ENCODE measurements around the gene HINT3.
A peak's percentile ranks its signal among the peaks of the same experiment; 100 is the strongest.
"Not testable (repeated sequence)": the region's sequence is repeated elsewhere in the genome, so short reads cannot be mapped to it uniquely, and the experiment has no call there.

HINT3 gene

DNA sequence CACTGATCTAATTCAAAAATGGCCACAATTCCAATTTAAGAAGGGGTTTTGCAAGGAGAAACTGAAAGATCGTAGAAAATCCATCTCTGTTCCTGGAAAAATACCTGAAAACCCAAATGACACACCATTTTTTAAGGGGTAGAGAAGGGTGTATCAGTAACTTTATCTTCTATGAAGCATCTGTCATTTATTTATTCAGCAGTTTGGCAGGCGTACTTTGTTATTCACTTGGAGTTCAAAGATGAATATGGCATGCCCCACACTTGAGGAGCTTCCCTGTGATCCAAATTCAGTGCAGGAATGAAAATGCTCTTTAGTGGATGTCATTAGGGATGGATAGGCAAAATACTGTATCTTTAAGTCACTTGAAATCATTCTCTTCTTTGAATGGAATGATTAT lies 7.2 kb downstream of the HINT3 start:
- DNase-seq: no peak

DNA sequence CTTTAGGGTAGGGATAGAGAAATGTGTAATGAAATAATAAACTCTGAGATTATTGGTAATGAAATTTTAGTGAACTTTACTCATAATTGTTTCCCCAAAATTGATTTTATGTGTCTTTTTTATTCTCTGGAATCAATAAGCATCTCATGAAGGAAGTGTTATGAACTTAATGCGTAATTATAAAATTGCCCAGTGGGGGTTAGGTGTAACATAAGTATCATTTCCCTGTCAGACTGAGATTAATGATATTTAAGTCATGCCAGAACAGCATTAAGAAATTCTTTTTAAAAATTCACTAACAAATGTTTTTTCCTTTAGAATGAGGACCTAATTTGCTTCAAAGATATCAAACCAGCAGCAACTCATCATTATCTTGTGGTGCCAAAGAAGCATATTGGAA lies 10.0 kb downstream of the HINT3 start:
- no peak for DNase-seq

DNA sequence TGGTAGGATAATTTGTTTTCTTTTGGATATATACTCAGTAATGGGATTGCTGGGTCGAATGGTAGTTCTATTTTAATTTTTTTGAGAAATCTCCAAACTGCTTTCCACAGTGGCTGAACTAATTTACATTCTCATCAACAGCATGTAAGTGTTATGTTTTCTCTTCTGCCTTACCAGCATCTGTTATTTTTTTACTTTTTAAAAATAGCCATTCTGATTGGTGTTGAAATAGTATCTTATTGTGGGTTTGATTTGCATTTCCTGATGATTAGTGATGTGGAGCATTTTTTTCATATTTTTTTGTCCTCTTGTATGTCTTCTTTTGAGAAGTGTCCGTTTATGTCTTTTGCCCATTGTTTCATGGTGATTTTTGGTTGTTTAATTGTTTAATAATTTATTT lies 11.9 kb downstream of the HINT3 start:
- DNase-seq: no peak

DNA sequence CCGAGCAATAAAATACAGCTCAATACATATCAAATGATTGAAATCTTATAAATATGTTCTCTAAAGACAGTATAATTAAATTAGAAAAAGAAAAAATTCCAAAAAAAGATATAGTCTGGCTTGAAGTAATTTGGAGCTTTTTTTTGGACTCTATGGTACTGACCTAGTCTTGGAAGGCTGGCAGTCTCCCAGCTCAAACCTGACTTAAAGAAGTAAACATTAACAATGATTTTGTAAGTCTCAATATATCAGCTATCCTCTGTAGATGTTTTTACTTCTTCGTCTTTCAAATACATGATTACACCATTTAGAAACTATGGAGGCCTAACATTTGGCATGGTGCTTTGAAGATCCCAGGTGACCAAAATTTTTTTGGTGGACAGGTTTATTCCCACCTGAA lies 14.2 kb downstream of the HINT3 start:
- DNase-seq: no peak

DNA sequence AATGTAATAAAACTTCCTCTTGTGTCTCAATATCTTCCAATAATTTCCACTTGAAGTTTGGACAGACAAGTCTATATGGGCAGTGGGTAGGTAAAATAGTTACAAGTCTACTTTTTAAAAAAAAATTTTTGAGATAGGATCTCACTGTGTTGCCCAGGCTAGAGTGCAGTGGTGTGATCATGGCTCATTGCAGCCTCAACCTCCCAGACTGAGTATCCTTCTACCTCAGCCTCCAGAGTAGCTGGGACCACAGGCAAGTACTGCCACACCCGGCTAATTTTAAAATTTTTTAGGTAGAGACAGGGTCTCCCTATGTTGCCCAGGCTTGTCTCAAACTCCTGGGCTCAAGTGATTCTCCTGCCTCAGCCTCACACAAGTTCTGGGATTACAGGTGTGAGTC lies 15.9 kb downstream of the HINT3 start:
- not testable (repeated sequence) for DNase-seq

DNA sequence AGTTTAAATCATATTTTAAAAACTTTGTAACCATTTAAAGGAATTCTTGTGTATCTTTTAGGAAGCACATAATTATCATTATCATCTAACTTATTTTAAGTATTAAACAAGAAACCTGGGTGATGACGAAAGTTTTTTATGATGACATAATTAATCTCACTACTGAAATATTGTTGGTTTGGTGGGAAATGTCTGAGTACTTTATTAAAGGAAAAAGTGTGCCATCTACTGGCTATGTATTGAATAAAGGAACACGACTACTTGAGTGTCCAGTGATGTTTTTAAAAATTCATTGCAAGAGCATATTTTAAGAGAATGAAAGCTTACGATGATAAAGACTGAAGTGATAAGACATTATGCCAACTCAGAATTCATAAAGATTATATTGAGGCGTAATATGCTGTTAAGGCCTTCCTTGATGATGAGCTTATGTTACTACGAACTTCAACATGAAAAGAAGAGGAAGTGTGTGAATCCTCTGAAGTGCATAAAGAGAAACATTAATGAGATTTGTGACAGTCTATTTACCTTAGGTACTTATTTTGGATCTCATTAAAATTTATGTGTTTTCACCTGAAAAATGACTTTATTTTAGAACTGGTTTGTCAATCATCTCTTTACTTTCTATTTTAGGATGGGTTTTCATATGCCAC lies 17.8 kb downstream of the HINT3 start:
- no peak for DNase-seq

DNA sequence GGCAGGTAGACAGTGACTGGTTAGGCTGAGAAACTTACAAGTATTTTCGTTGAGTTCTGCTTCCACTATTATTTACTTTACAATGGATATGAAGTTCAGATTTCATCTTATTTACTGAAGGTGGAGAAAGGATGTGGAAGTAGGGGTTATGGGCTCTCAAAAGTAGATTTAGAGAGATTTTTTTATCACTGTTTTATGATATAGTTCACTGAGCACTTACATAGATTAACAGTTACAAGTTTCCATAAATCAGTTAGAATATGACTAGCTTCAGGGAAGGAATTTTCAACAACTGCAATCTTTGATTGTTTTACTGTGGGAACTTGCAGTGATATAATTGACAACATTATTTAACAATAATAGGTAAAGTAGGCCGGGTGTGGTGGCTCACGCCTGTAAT lies 22.5 kb downstream of the HINT3 start:
- DNase-seq: no peak

DNA sequence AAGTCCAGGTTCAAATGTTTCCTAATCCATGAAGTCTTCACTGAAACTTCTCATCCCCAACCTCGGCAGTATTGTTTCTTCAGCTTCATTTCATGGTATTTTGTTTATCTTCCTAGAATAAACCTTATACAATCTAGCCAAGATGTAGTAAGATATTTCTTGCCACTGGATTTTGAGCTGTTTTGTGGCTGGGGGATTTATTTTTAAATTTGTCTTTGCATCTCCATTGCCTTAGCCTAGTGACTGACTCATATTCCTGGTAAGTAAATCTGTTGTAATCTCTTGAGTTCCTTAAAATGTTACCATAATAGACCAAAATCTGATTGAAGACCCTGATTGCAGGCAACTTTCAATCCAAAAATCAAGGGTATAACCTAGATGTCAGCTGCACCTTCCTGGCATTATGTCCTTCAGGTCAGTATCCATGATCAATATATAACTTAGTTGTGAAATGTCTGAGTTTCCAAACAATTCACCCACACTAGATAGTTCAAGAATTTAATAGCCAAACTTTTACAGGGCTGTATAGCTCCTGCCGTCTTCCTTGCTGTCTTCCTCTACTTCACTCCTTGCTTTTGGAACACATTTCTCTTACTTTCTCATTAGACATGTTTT lies 25.1 kb downstream of the HINT3 start:
- DNase-seq: no peak

DNA sequence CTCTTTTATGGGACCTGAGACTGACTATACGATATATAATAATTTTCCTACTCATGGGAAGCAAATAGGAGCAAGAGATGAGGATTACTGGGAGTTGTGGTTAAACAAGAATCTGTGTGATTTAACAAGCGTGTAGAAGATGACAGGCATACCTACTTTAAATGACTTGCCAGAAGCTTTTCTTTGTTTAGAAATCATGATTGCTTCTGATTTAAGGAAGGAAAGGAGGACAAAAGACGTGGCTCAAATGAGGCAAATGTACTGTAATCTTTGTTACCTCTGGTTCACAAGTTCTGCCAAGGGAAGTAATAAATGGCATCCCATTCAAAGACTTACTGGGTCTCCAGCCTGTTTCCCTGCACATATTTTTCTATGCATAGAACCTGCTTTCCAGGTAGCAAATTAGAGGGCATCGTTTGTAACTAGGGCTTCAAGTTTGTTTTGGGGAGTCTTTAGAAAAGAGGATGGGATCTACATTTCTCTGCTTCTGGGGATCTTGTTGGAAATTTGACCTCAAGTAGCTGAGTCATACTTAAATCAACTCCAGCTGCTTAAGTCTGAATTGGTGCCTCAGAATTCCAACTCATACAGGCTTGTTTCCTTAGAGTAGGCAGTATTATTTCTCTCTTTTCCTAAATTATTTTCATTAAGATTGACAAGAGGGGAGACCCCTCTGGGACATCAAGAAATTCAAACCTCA lies 26.8 kb downstream of the HINT3 start:
- no peak for DNase-seq

DNA sequence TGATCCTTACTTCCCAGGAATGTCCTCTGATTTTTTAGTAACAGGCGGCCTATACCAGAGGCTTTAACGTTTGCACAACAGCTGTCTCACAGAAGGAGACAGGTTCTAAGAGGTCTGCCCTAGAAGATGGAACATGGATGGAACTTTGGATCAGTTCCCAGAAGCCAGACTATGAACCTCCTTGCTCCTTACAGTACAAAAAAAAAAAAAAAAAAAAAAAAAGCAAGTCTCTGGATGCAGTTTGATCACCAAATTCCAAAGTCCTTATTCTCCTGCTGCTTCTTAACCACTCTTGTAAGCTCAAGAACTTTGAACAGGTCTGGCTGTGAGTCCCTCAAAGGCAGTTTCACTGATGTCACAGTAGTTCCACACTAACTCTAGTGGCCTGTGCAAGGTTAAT lies 27.7 kb downstream of the HINT3 start:
- no peak for DNase-seq

DNA sequence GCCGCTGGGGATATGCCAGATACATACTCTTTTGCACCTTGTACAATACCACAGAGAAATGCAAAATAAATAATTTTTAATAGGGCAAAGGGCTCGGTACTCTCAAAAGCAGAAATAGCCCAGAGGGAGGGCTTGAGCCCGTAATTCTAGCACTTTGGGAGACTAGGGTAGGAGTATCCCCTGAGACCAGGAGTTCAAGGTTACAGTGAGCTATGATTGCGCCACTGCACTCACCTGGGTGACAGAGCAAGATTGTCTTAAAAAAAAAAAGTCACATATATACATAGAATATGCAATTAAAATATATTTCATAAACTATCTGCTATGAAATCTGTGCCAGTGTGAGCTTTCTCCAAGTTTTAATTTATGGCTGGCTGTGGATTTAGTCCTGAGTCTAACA lies 29.0 kb downstream of the HINT3 start:
- no peak for DNase-seq

DNA sequence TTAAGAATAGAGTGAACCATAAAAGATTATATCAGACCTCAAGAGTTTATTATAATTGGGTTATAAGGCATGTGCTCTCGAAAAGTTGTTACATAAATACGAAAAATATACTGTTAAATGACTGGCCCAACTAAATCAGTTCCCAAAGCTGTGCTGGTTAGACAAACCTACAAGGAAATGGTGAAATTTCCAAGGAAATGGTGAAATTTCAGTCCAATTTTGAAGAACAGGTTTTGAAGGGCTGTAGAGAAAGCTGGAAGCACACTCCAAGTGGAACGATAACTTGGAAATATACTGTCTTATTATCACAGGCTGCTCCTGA lies 29.4 kb downstream of the HINT3 start:
- no peak for DNase-seq

DNA sequence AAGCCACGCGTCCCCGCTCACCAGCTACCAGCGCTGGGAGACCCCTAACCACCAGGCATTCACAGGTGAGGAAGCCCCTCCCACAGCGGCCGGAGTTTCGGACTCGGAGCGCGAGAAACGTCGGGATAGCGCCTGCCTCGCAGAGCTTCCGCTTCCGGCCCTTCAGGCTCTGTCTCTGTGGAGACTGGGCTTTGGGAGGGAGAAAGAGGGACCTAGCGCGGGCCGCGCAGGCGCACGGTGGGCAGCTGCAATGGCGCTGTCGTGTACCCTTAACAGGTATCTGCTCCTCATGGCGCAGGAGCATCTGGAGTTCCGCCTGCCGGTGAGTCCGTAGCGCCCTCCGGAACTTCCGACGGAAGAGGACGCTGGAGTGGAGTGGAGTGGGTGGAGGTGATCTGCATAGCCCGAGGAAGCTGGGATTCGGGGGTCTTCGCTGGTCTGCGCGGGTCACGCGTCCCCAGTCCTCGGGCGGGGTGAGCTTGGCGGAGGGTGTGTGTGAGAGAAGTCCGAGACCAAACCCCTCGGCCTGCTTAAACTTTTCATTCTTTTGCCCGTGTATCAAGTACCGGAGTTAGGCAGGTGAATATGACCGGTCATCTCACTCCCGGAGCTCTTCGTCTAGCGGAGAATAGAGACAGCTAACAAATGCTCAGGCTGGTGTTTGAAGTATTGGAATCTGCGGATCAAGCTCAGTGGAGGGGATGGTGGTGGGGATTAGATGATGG lies 29.9 kb downstream of the HINT3 start, which contains the start of gene TRMT11:
Gene TRMT11 (plus strand): TSS at position 240 of the 725 bp plus-strand sequence. CDS start 11 bp downstream, at position 251.
- DNase-seq: peak; percentile 81

DNA sequence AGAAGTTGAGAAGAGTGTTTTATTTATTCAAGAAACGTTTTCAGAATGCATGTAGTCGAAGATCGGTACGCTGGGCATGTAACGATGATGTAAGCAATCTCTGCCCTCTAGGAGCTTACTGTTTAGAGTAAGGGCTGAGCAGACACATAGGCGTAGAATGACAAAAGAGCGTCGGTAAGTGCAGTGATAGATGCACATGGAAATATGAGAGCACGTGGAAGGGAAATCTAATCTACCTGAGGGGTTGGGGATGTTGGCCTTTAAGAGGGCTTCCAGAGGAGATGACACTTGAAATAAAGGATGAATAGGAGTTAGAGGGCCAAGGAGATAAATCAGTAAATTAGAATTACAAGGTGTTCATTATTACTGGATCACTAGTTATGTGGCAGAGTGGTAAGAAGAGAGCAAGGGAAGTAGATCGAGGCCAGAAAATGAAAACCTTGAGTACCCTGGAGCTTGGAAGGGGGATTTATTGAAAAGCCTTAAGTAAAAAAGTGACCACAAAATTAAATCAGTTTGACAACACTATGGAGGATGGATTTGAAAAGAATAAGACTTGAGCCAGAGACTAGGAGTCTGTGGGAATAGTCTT lies 30.6 kb downstream of the HINT3 start:
- no peak for DNase-seq

DNA sequence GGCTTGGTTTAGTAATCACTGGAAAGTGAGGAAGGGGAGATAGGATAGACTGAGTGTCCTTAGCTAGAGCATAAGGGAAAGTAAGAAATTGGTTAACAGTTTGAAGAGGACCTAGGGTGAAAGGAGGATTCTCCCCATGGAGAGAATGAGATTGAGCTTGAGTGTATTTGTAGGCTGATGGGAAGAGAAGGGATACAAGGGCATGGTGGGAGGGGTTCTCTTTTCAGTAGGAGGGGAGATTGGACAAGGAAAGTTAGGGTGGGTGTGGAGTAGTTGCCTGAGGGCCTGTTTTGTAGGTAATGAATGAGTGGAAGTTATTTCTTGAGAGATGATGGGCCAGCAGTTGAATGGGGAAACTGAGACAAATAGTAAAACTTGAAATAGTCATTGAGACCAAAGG lies 31.7 kb downstream of the HINT3 start:
- DNase-seq: no peak

DNA sequence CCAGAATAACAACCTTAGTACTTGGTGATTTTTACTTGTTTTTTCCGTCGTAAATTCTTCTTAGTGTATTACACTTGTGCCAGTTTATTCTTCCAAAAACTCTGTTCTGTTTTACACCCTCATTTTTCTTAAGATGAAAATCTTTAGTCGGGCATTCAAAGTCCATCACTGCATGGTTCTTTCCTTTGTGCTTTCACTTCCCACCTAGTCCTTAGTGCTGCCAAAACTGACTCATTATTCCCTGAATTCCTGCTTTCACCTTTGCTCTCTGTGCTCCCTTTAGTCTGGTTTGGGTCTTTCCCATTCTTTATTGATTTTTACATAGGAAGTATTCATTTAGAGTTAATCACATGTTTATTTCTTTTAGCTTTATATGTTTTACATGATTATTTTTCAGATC lies 33.1 kb downstream of the HINT3 start:
- DNase-seq: no peak

DNA sequence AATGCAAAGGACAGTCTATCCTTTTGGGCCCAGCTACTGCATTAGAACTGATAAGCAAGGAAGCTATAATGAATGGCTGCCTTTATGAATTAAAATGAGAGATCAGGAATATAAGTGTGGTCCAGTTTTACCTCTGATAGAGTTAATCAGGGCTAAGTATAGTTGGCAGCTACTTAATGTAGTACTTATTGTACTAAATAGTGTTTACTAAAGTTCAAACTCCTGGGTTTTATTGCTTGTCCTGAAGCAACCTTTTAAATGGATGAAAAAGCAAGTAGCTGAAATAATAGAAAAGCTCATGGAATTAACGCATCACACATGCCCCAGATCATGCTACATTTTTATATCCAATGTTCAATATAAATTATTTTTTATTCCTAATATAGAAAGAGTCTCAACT lies 35.1 kb downstream of the HINT3 start:
- DNase-seq: no peak

DNA sequence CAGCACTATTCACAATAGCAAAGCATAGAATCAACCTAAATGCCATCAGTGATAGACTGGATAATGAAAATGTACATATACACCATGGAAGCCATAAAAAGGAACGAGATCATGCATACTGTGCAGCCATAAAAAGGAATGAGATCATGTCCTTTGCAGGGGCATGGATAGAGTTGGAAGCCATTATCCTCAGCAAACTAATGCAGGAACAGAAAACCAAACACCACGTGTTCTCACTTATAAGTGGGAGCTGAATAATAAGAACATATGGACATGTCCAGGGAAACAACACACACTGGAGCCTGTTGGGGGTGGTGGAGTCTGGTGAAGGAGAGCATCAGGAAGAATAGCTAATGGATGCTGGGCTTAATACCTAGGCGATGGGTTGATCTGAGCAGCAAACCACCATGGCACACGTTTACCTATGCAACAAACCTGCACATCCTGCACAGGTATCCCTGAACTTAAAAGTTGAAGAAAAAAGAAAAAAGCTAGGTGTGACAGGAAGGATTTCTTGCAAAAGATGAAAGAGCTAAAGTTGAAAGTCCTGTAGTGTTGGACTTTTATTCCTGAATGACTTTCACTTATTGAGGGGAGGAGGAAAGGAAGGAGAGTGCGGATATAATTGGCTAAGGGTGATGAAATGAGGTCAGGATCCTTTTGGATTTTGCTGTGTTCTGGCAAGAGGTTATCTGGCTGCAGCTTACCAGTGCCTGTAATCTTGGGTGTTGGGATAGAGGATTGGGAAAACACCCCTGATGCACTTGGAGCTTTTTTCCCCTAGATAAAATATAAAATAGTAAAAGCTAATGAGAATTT lies 38.3 kb downstream of the HINT3 start:
- no peak for DNase-seq

DNA sequence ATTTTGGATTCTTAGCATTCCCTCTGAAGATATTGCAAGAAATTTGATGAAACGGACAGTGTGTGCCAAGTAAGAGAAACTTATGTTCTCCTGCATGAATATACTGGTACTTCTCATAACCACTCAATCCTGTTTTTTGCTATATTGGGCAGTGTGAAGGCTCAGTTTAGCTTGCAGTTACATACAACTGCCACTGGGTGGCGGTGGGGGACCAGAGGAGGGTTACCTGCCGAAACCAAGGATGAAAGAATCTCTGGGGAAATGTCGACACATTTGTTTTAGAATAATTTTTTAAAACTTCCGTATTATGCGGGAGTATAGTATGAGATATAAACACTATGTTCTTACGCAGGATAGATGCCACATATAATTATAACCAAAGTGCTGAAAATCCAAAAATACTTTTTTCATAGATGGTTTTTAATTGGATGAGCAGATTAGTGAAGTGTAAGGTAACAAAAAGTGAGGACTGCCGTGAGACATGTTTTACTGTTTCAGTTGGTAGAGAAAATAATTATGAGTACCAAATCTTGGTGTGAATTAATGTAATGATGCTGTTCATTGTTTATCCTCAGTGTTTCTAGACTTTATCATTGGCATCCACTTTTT lies 39.5 kb downstream of the HINT3 start:
- DNase-seq: peak; percentile 46

DNA sequence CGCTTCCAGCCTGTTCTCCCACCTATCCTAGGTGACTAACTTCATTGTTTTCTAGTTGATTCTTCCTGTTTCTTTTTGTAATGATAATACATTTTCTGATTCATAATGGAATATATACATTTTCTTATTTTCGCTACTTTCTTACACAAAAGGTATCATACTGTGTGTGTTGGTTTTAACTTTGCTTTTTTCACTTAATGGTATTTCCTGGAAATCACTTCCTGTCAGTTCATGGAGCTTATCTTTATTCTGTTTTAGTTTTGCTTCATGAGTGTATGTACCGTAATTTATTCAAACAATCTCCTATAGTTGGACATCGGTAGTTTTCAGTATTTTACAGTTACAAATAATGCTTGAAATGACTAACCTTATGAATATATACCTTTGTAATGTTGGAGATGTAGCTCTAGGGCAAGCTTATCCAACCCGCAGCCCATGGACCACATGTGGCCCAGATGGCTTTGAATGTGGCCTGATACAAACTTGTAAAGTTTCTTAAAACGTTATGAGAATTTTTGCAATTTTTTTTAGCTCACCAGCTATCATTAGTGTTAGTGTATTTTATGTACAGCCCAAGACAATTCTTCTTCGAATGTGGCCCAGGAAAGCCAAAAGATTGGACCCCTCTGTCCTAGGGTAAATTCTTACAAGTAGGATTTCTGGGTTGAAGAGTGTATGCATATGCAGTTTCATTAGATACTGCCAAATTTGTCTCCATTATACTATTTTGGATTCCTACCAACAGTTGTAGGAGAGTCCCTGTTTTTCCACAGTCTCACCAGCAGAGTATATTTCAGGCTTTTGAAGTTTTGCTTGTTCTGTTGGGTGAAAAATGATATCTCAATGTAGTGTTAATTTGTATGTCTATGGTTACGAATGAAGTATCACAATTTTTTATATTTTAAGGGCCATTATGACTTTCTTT lies 46.4 kb downstream of the HINT3 start:
- no peak for DNase-seq

DNA sequence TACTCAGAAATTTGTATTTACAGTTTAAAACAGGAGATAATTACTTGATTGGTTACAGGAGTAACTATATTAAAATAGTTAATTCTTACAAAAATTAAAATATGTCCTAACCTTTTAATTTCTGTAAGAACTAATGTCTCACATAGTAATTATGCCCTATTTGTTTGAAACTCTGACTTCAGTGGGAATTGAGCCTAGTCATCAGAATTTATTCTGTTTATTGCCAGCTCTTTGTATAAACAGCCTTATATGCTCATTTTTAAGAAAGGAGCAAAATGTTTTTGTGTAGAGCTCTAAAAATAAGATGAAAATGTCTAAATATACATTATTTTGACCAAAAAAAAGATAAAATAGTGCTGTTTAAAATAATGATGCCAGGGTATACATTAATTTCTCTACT lies 51.2 kb downstream of the HINT3 start:
- no peak for DNase-seq

Data from NK-92 treated with Interleukin-12 subunit alpha and Interleukin-12 subunit beta, amount 100 ng/mL, for 24 hours (cell line).